ENCODE results near the gene RIPOR2. TPM values are rescaled to one million over a fixed set of nuclear protein-coding genes. Genes with fewer than 3 reads are reported as not detected.

RIPOR2 gene
- total RNA-seq, 2 experiments from 2014 or later = 18.0 to 28.9 TPM

DNA sequence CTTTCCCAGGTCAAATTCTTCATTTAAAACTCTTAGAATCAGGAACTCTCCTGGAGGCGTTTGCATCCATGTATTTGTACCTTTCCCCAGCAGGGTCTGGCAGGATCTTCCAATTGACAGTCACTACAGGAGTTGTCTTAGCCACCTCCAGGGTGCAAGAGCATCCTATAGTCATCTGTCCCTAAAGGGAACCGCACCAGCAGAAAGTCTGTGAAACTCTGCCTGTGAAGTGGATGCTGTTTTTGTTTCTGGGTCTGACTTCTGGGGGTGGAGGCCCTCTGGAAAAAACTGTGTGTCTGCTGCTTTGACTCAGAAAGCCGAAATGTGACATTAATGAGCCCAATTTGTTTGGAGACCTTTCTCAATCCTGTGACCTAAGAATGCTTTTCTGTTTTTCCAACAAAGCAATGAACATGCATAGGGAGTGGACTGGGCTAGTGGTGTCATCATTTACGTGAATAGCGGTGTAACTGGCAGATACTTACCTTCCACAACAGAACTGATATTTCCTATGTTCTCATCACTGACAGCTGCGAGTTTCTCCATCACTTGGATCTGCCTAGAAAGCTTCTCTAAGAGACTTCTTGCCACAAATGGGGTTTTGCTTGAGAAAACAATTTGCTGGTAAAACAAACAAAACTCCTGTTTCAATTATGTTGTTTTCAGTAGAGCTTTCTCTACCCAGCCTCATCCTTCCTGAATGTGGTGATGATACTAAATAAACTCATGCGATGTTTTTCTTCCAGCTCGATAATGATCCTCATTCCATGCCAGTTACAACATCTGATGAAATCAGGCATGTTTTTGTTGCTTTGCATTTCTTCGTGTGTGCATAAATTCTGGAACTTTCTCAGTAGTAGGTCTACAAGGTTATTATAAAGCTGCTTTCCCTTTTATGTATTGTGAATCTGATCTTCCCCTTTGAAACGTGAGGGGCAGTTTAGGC, 103.7 kb downstream of the RIPOR2 start:
- Histone ChIP-seq H3K4me2 (ENCODE audit: low read length) (no peak overlapping the region), H3K36me3 (ENCODE audit: insufficient read depth, low read length) (0 out of 2 replicates have a peak, but pooled peaks cover 13% of the 10 kb centered on the region), H2AFZ (ENCODE audit: low read length) (no peak overlapping the region), H3K9me2 (ENCODE audit: insufficient read depth, low read length) (no peaks in the 10 kb centered on the region), H3K27ac (ENCODE audit: low read depth, low read length, poor library complexity, severe bottlenecking) (no peak overlapping the region), H3K4me1 (ENCODE audit: insufficient read depth, low read length, poor library complexity, severe bottlenecking) (no peaks in the 10 kb centered on the region), H3K79me2 (ENCODE audit: insufficient read depth, low read depth, low read length) (no peaks in the 10 kb centered on the region), H3K9me3 (ENCODE audit: low read length) (no peaks in the 10 kb centered on the region), H3K4me3 (ENCODE audit: low read depth, low read length, poor library complexity, severe bottlenecking) (no peak overlapping the region), H4K20me1 (ENCODE audit: insufficient read depth, low read length) (no peaks in the 10 kb centered on the region)
- BruUV-seq (replicated peaks) = no TSS peak
- intact Hi-C loops (cut with micrococcal nuclease; ENCODE audit: unreplicated experiment) = no loop called here
- ChIA-PET POLR2A (interaction anchor here (0.6 to 0.7 kb wide), 2 partner anchors 13 to 92 kb away, joined by 3 read pairs; no protein-coding TSS in a partner anchor), CTCF (ENCODE audit: unreplicated experiment) (no interaction called here)
- no peak for TF ChIP-seq EZH2phosphoT487 (IDR thresholded peaks at IDR 0.05; ENCODE audit: borderline replicate concordance, low read depth, low read length)
- TF ChIP-seq, protein P1, sequence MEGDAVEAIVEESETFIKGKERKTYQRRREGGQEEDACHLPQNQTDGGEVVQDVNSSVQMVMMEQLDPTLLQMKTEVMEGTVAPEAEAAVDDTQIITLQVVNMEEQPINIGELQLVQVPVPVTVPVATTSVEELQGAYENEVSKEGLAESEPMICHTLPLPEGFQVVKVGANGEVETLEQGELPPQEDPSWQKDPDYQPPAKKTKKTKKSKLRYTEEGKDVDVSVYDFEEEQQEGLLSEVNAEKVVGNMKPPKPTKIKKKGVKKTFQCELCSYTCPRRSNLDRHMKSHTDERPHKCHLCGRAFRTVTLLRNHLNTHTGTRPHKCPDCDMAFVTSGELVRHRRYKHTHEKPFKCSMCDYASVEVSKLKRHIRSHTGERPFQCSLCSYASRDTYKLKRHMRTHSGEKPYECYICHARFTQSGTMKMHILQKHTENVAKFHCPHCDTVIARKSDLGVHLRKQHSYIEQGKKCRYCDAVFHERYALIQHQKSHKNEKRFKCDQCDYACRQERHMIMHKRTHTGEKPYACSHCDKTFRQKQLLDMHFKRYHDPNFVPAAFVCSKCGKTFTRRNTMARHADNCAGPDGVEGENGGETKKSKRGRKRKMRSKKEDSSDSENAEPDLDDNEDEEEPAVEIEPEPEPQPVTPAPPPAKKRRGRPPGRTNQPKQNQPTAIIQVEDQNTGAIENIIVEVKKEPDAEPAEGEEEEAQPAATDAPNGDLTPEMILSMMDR (conservative IDR thresholded peaks at IDR 0.05; ENCODE audit: low read length) = no peak
- DNase-seq (ENCODE audit: low spot score) = no peak

DNA sequence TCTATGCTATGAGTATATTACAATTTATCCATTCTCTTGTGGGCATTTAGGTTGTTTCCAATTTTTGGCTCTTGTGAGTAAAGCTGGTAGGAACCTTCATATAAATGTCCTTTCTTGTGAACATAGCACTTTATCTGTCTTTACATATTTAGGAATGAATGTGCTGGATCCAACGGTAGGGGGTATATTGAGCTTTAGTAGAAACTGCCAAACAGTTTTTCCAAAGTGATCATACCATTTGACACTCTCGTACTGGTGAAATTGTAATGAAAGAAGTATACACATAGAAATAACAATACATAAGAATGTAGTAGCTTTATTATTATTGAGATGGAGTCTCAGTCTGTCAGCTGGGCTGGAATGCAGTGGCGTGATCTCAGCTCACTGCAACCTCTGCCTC, 106.1 kb downstream of the RIPOR2 start:
- POLR2A ChIA-PET = interaction anchor here (0.6 to 1.3 kb wide), 4 partner anchors 21 to 692 kb away, joined by 3 to 4 read pairs (median 3); no protein-coding TSS in a partner anchor
- Histone ChIP-seq H3K9me2 (ENCODE audit: insufficient read depth, low read length) (no peaks in the 10 kb centered on the region), H3K9me3 (ENCODE audit: low read length) (no peaks in the 10 kb centered on the region), H3K36me3 (ENCODE audit: insufficient read depth, low read length) (peaks cover 14% of the 10 kb centered on the region), H2AFZ (ENCODE audit: low read length) (no peak overlapping the region), H4K20me1 (ENCODE audit: insufficient read depth, low read length) (no peaks in the 10 kb centered on the region), H3K4me1 (ENCODE audit: insufficient read depth, low read length, poor library complexity, severe bottlenecking) (no peaks in the 10 kb centered on the region), H3K27ac (ENCODE audit: low read depth, low read length, poor library complexity, severe bottlenecking) (no peak overlapping the region), H3K79me2 (ENCODE audit: insufficient read depth, low read depth, low read length) (no peaks in the 10 kb centered on the region), H3K4me3 (ENCODE audit: low read depth, low read length, poor library complexity, severe bottlenecking) (no peak overlapping the region), H3K4me2 (ENCODE audit: low read length) (no peak overlapping the region)
- BruUV-seq (replicated peaks) = no TSS peak
- no peak for TF ChIP-seq EZH2phosphoT487 (IDR thresholded peaks at IDR 0.05; ENCODE audit: borderline replicate concordance, low read depth, low read length)
- TF ChIP-seq, protein P1 (conservative IDR thresholded peaks at IDR 0.05; ENCODE audit: low read length) = no peak
- intact Hi-C loops (cut with micrococcal nuclease; ENCODE audit: unreplicated experiment) = no loop called here
- DNase-seq (ENCODE audit: low spot score) = no peak
- CTCF ChIA-PET (ENCODE audit: unreplicated experiment) = no interaction called here

DNA sequence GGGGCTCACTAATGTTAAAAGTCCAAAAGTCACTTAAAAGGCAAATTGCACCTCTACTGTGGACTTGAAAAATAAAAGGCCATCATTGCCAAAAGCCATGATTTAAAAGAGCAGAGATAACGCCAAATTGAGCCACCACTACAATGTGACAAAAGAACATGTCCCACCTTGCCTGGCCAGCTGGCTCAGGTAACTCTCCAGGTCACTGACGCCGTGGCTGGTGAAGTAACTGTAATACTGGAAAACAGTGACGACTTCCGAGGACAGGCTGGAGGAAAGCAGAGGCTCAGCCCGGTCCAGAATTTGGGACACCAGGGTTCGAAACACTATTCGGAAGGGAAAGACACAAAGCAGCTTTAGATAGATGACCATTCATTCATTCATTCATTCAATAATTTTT, 107.8 kb downstream of the RIPOR2 start:
- Histone ChIP-seq H3K4me1 (ENCODE audit: insufficient read depth, low read length, poor library complexity, severe bottlenecking) (no peaks in the 10 kb centered on the region), H4K20me1 (ENCODE audit: insufficient read depth, low read length) (no peaks in the 10 kb centered on the region), H3K9me2 (ENCODE audit: insufficient read depth, low read length) (no peaks in the 10 kb centered on the region), H3K27ac (ENCODE audit: low read depth, low read length, poor library complexity, severe bottlenecking) (no peak overlapping the region), H2AFZ (ENCODE audit: low read length) (no peak overlapping the region), H3K79me2 (ENCODE audit: insufficient read depth, low read depth, low read length) (no peaks in the 10 kb centered on the region), H3K4me3 (ENCODE audit: low read depth, low read length, poor library complexity, severe bottlenecking) (no peak overlapping the region), H3K4me2 (ENCODE audit: low read length) (no peak overlapping the region), H3K36me3 (ENCODE audit: insufficient read depth, low read length) (peaks cover 30% of the 10 kb centered on the region), H3K9me3 (ENCODE audit: low read length) (no peaks in the 10 kb centered on the region)
- CTCF ChIA-PET (ENCODE audit: unreplicated experiment) = no interaction called here
- no peak for DNase-seq (ENCODE audit: low spot score)
- POLR2A ChIA-PET = interaction anchor here (1.0 kb wide), 1 partner anchor 13 kb away, joined by 3 read pairs; no protein-coding TSS in a partner anchor
- TF ChIP-seq EZH2phosphoT487 (IDR thresholded peaks at IDR 0.05; ENCODE audit: borderline replicate concordance, low read depth, low read length) = no peak
- TF ChIP-seq, protein P1 (conservative IDR thresholded peaks at IDR 0.05; ENCODE audit: low read length) = no peak
- intact Hi-C loops (cut with micrococcal nuclease; ENCODE audit: unreplicated experiment) = no loop called here
- no TSS peak for BruUV-seq (replicated peaks)

Measured in OCI-LY7 (cell line).